IPS-20b (cell line): ENCODE measurements around the gene TRIM39.
"Not testable (repeated sequence)": the region's sequence is repeated elsewhere in the genome, so short reads cannot be mapped to it uniquely, and the experiment has no call there.

Experiments
- H3K27ac ChIP-seq: one replicate; pipeline ENCODE4 v1.5.1; 2013; ENCODE audit warnings: low read length
- H3K27me3 ChIP-seq: 2 replicates; pipeline ENCODE4 v1.6.1; 2013; ENCODE audit warnings: mild to moderate bottlenecking, low read length, inconsistent platforms; ENCODE audit not compliant: insufficient read depth
- H3K36me3 ChIP-seq: 2 replicates; pipeline ENCODE4 v1.6.1; 2013; ENCODE audit warnings: low read depth, mild to moderate bottlenecking, inconsistent platforms, low read length, moderate library complexity; ENCODE audit not compliant: insufficient read depth
- H3K4me1 ChIP-seq: 2 replicates; pipeline ENCODE4 v1.6.1; 2013; ENCODE audit warnings: mild to moderate bottlenecking, control low read depth, inconsistent platforms, low read length, moderate library complexity; ENCODE audit not compliant: insufficient read depth
- H3K4me3 ChIP-seq: 2 replicates; pipeline ENCODE4 v1.5.1; 2013; ENCODE audit warnings: mild to moderate bottlenecking, low read length, inconsistent platforms
- H3K9ac ChIP-seq: 2 replicates; pipeline ENCODE4 v1.6.1; 2013; ENCODE audit warnings: low read depth, mild to moderate bottlenecking, inconsistent platforms, low read length, moderate library complexity
- H3K9me3 ChIP-seq: 2 replicates; pipeline ENCODE4 v1.6.1; 2013; ENCODE audit warnings: mild to moderate bottlenecking, low read depth, low read length, inconsistent platforms; ENCODE audit not compliant: insufficient read depth

Gene TRIM39

DNA sequence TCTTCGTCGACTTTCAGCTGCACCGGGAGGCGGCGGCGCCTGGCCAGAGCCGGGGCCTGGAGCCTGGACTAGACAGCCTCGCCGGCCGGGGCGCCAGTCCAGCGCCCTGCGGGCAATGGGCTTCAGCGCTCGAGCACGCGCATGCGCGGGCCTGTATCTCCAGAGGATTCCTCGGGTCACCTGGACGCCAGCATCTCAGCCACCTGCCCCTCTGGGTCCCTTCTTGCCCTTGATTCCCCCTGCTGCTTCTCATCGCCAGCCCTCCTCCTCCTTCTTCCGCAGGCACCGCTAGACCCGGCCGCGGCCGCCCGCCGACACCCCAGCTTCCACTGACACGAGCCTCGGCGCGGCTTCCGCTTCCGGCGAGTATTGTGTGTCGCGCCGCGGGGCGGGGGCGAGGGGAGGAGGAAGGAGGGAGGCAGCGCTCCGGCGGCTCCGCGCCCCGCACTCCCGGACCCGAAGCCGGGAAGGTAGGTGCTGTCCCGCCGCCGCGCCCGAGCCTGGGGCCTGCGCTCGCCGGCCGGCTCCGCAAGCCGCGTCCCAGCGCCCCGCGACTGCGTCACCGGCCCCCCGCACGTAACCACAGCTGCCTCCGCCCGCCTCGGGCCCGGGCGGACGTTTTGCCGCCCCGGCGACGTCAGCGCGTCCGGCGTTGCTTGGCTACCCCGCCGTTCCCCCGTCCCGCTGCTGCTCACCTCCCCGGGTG is at the start of gene TRIM39:
TRIM39 (plus strand) TSS at position 402 of the 706 bp plus-strand sequence. CDS start 2,391 bp downstream, outside the sequence.
- no peaks in the 10 kb centered on the region for H3K9me3 ChIP-seq
- H3K27me3 ChIP-seq = no peaks in the 10 kb centered on the region

DNA sequence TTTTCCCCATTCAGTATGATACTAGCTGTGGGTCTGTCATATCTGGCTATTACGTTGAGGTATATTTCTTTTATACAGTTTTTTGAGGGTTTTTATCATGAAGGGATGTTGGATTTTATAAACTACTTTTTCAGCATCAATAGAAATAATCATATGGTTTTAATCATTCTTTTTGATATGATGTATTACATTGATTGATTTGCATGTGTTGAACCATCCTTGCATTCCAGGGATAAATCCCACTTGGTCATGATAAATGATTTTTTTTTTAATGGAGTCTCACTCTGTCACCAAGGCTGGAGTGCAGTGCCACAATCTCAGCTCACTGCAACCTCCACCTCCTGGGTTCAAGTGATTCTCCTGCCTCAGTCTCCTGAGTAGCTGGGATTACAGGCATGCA is 45.7 kb upstream of the TRIM39 start:
- not testable (repeated sequence) for H3K9ac ChIP-seq, H3K27ac ChIP-seq, H3K27me3 ChIP-seq, H3K4me1 ChIP-seq, H3K4me3 ChIP-seq, H3K36me3 ChIP-seq
- peaks cover 92% of the 10 kb centered on the region for H3K9me3 ChIP-seq

More for the DNA sequence above, at the start of gene TRIM39:
- Histone ChIP-seq H3K4me1 (peaks cover 19% of the 10 kb centered on the region; the same call in 1 of the 2 replicates), H3K27ac (peak within 1 kb of the TSS; percentile 99), H3K4me3 (peak within 1 kb of the TSS; percentile 99), H3K9ac (peak within 1 kb of the TSS; percentile 99), H3K36me3 (peaks cover 29% of the 10 kb centered on the region)

DNA sequence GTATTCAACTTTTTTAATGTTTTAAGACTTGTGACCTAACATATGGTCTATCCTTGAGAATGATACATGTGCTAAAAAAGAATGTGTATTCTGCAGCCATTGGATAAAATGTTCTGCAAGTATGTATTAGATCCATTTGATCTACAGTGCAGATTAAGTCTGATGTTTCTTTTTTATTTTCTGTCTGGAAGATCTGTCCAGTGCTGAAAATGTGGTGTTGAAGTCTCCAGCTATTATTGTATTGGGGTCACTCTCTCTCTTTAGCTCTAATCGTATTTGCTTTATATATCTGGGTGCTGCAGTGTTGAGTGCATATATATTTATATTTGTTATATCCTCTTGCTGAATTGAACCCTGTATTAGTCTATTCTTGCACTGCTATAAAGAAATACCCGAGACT is 44.2 kb upstream of the TRIM39 start:
- no peak overlapping the region for H3K4me3 ChIP-seq
- H3K36me3 ChIP-seq = no peaks in the 10 kb centered on the region
- H3K4me1 ChIP-seq = no peaks in the 10 kb centered on the region
- H3K9me3 ChIP-seq = peaks cover 96% of the 10 kb centered on the region
- no peak overlapping the region for H3K27ac ChIP-seq
- H3K9ac ChIP-seq = no peak overlapping the region
- no peaks in the 10 kb centered on the region for H3K27me3 ChIP-seq

DNA sequence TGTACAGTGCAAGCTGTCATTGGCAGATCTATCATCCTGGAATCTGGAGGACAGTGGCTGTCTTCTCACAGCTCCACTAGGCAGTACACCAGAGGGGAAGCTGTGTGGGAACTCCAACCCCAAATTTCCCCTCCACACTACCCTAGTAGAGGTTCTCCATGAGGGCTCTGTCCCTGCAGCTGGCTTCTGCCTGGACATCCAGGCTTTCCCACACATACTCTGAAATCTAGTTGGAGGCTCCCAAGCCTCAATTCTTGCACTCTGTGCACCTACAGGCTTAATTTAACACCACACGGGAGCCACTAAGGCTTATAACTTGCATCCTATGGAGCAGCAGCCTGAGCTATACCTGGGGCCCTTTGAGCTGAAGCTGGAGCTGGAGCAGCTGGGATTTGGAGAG is 43.0 kb upstream of the TRIM39 start:
- Histone ChIP-seq H3K27me3 (no peaks in the 10 kb centered on the region), H3K27ac (no peak overlapping the region), H3K4me1 (no peaks in the 10 kb centered on the region), H3K4me3 (no peak overlapping the region), H3K36me3 (peaks cover 2% of the 10 kb centered on the region; the same call in 1 of the 2 replicates), H3K9ac (no peak overlapping the region), H3K9me3 (peaks cover 96% of the 10 kb centered on the region)

DNA sequence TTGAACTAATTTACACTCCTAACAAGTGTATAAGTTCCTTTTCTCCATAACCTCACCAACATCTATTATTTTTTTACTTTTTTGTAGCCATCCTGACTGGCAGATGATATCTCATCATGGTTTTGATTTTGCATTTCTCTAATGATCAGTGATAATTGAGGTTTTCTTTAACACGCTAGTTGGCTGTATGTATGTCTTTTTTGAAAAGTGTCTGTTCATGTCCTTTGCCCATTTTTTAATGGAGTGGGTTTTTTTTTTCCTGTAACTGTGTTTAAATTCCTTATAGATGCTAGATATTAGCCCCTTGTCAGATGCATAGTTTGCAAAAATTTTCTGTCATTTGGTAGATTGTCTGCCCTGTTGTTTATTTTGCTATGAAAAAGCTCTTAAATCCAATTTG is 39.6 kb upstream of the TRIM39 start:
- no peak overlapping the region for H3K4me3 ChIP-seq
- H3K27me3 ChIP-seq = no peaks in the 10 kb centered on the region
- no peak overlapping the region for H3K27ac ChIP-seq
- peaks cover 36% of the 10 kb centered on the region for H3K36me3 ChIP-seq
- no peaks in the 10 kb centered on the region for H3K4me1 ChIP-seq
- no peak overlapping the region for H3K9ac ChIP-seq
- peaks cover 100% of the 10 kb centered on the region for H3K9me3 ChIP-seq

DNA sequence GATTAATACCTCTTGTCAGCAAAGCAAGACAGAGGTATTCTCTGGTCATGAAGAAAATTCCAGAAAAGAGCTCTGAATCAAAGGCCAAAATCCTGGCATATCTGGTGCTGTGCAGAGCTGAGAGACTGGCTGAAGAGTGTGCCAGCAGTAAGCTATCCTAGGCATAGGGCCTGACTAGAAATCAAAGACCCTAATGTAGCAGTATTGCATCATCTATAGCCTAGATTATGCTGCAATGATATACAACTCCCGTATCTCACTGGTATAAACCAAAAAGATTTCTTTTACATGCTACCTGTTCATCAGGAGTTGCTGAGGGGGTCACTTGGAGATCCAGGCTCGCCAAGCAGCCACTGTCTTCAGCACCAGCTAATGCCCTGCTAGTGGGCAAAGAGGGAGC is 30.9 kb upstream of the TRIM39 start:
- Histone ChIP-seq H3K36me3 (peaks cover 60% of the 10 kb centered on the region), H3K9me3 (peaks cover 73% of the 10 kb centered on the region)

DNA sequence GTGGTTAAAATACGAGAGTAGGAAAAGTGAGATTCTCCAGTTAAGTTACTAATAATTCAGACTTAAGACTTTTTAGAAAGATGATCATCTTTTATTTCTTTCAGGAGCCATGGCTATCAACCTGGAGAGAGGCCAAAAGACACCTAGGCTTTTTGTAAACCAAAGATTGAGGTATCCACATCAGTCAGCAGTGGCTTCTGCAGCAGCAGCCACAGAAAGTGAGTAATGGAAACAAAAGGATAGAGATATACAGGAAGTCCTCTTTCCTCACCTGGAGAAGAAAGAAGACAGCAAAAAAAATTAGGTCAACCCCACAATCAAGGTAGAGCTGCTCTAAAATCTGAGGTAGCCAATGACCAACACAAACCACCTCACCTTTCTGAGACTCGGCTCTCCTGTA is 22.7 kb upstream of the TRIM39 start:
- no peak overlapping the region for H3K27ac ChIP-seq
- no peak overlapping the region for H3K4me3 ChIP-seq
- H3K9ac ChIP-seq = no peak overlapping the region
- peaks cover 73% of the 10 kb centered on the region for H3K36me3 ChIP-seq
- no peaks in the 10 kb centered on the region for H3K4me1 ChIP-seq
- peaks cover 59% of the 10 kb centered on the region for H3K9me3 ChIP-seq
- no peaks in the 10 kb centered on the region for H3K27me3 ChIP-seq

More for the DNA sequence above, 30.9 kb upstream of the TRIM39 start:
- Histone ChIP-seq H3K4me1 (no peaks in the 10 kb centered on the region), H3K27me3 (no peaks in the 10 kb centered on the region), H3K4me3 (no peak overlapping the region), H3K27ac (no peak overlapping the region), H3K9ac (no peak overlapping the region)

DNA sequence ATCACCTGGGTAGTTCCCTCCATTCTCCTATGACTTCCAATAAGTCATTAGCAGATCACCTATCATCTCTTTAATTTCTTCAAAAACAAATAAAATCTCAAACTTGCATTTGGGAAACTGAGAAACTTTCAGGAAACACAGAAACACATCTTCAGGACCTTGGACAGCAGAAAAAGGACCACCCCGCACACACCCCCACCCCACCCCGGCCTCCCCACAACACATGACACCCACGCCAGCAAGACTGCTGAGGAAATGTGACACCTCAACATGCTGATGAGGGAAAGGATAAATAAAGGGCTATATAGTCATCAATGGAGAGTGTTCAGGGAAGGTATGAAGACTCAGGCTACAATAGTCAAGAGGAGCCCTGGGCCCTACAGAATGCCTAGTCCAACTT is 15.6 kb upstream of the TRIM39 start:
- Histone ChIP-seq H3K36me3 (peaks cover 70% of the 10 kb centered on the region), H3K4me3 (no peak overlapping the region), H3K27me3 (no peaks in the 10 kb centered on the region), H3K9ac (no peak overlapping the region), H3K4me1 (no peaks in the 10 kb centered on the region), H3K9me3 (no peaks in the 10 kb centered on the region), H3K27ac (no peak overlapping the region)

DNA sequence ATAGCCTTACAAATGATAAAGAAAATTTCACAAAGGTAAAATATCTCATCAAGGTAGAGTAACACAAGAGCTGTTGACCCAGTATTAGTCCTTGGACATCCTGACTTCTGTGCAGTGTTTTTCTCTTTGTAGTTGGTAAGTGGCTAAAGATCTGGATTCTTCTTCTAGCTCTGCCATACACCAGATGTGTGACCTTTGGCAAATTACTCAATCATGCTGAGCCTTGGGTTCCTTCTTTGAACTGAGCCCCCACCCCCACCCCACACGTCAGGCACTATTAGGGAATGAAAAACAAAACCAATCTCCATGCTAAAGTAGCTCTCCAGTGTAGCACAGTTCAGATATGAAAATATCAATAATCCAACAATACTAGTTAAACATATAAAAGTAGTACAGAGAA is 15.1 kb upstream of the TRIM39 start:
- Histone ChIP-seq H3K27me3 (no peaks in the 10 kb centered on the region), H3K4me3 (no peak overlapping the region), H3K9me3 (no peaks in the 10 kb centered on the region), H3K4me1 (no peaks in the 10 kb centered on the region), H3K36me3 (peaks cover 70% of the 10 kb centered on the region), H3K9ac (no peak overlapping the region), H3K27ac (no peak overlapping the region)

DNA sequence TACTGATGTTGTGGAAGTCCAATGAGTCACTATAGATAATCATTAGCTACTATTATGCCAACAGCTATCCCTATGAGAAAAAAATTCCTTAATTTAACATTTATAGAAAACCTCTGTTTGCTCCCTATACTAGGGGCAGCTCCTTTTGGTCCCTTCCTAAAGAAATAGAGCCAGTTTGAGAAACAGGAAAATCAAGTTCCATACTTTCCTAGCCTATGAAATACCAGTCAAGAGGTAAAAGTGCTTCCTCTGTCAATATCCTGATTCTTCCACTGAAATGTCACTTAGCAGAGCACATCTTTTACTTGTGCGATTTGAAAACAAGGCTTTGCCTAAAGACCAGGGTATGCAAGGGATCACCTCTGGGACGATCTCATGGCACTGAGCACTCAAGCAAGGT is 14.5 kb upstream of the TRIM39 start:
- Histone ChIP-seq H3K9ac (no peak overlapping the region), H3K4me3 (no peak overlapping the region), H3K9me3 (no peaks in the 10 kb centered on the region), H3K27me3 (no peaks in the 10 kb centered on the region), H3K27ac (no peak overlapping the region), H3K4me1 (no peaks in the 10 kb centered on the region; the same call in 1 of the 2 replicates), H3K36me3 (peaks cover 67% of the 10 kb centered on the region)

DNA sequence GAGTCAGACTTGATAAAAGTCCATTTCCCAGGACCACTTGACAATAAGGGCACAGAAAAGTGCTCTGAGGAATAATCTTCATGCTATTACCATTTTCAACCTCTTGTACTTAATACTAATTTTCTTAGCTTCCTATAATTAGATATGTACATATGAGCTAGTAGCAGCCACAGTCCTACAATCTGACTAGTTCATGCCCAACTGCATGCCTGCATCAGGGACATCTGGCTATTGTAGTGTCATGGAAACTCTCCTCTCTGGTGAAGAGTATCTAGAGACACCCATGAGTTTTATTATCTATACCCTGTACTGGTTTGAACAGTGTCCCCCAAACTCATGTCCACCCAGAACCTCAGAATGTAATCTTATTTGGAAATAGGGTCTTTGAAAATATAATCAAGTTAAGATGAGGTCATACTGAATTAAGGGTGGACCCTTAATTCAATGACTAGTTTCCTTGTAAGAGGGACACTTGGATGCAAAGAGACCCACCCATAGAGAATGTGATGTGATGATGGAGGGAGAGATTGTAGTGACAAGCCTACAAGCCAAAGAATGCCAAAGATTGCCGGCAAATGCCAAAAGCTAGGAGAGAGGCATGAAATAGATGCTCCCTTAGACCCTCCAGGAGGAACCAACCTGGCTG is 13.9 kb upstream of the TRIM39 start:
- Histone ChIP-seq H3K9ac (no peak overlapping the region), H3K9me3 (no peaks in the 10 kb centered on the region), H3K36me3 (peaks cover 63% of the 10 kb centered on the region), H3K27ac (no peak overlapping the region), H3K4me3 (no peak overlapping the region), H3K27me3 (no peaks in the 10 kb centered on the region), H3K4me1 (peaks cover 4% of the 10 kb centered on the region; the same call in 1 of the 2 replicates)

DNA sequence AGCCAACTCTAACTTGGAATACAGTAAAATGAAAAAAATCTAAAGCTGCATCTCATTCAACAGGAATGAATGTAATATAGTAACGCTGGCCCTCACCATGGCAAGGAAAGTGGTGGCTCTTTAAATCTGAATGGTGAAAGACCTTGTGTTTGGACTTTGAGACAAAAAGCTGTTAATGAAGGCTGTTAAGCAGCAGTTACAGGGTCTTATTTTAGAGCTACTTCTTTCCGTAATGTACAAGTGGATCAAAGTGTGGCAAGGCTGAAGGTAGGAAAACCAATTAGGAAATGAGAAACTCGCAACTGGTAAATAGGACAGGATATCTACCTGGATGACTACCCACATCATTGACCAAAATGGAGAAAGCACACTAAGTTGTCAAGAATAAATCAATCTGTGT is 11.6 kb upstream of the TRIM39 start:
- Histone ChIP-seq H3K4me1 (peaks cover 19% of the 10 kb centered on the region; the same call in 1 of the 2 replicates), H3K27me3 (no peaks in the 10 kb centered on the region), H3K9me3 (no peaks in the 10 kb centered on the region), H3K4me3 (no peak overlapping the region), H3K9ac (no peak overlapping the region), H3K36me3 (peaks cover 51% of the 10 kb centered on the region), H3K27ac (no peak overlapping the region)
